ENCODE data around the gene IGSF22. TPM values are rescaled to one million over a fixed set of nuclear protein-coding genes. Genes with fewer than 3 reads are reported as not detected.

IGSF22 gene
- total and polyA plus RNA-seq, 2 of the 13 experiments (the other 11 are each of a cell fraction or from before 2014, with no cell fraction given): not detected

DNA sequence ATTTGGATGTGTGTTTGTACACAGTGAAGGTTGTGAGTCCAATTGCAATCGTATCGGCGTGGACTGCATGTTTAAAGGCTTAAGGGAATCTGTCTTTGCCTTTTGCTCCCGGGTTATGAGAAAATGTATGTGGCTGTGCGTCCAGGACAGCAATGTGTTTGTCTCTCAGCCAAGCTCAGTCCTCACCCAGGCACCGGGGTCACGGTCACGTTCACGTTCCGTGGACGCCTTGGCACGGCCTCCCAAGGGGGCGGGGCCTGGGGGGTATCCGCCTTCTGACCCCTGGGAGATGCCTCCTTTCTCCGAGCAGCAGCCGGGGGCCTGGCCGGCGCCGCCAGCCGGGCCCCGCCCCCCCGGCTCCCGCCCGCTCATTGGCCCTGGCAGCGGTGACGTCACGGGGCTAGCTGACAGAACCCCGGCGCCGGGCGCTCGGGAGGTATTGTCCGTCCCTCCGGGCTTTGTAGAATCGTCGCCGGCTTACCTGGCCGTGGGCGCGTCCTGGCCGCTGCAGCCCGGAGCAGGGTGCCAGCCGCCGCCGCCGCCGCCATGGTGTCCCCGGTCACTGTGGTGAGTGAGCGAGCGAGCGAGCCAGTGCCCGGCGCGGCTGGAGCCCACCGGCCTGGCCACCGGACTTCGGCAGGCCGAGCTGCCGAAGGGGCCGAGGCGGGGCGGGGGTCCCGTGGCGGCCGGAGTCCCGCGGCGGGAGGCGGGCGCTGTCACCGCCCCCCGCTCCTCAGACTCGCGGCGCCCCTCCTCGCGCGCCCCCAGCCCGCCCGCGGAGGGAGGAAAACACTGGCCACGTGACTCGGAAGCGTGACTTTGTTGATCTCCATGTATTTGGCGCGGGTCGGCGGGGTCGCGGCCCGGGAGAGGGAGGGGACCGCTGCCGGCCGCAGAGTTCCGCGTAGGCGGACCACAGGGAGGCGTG lies 27.4 kb downstream of the IGSF22 start, which contains the start of gene TMEM86A (continued):
- no peak for TF ChIP-seq ZSCAN31 (CRISPR knock-in tag; IDR thresholded peaks at IDR 0.05; ENCODE audit: low read depth)
- TF ChIP-seq ZFX (CRISPR knock-in tag; IDR thresholded peaks at IDR 0.05; ENCODE audit: low read depth): no peak
- TF ChIP-seq SPEN (CRISPR knock-in tag; IDR thresholded peaks at IDR 0.05; ENCODE audit: low read depth): no peak
- peak; percentile 97 for TF ChIP-seq RXRA (CRISPR knock-in tag; IDR thresholded peaks at IDR 0.05)
- TF ChIP-seq KDM2A (CRISPR knock-in tag; IDR thresholded peaks at IDR 0.05; ENCODE audit: borderline replicate concordance, low read depth): peak; percentile 50; the same call in 1 of the 2 replicates
- peak; percentile 51; the same call in 1 of the 2 replicates for TF ChIP-seq NFYB (CRISPR knock-in tag; IDR thresholded peaks at IDR 0.05)
- TF ChIP-seq THAP11 (CRISPR knock-in tag; IDR thresholded peaks at IDR 0.05): peak; percentile 32; the same call in 1 of the 2 replicates
- TF ChIP-seq, protein P1, sequence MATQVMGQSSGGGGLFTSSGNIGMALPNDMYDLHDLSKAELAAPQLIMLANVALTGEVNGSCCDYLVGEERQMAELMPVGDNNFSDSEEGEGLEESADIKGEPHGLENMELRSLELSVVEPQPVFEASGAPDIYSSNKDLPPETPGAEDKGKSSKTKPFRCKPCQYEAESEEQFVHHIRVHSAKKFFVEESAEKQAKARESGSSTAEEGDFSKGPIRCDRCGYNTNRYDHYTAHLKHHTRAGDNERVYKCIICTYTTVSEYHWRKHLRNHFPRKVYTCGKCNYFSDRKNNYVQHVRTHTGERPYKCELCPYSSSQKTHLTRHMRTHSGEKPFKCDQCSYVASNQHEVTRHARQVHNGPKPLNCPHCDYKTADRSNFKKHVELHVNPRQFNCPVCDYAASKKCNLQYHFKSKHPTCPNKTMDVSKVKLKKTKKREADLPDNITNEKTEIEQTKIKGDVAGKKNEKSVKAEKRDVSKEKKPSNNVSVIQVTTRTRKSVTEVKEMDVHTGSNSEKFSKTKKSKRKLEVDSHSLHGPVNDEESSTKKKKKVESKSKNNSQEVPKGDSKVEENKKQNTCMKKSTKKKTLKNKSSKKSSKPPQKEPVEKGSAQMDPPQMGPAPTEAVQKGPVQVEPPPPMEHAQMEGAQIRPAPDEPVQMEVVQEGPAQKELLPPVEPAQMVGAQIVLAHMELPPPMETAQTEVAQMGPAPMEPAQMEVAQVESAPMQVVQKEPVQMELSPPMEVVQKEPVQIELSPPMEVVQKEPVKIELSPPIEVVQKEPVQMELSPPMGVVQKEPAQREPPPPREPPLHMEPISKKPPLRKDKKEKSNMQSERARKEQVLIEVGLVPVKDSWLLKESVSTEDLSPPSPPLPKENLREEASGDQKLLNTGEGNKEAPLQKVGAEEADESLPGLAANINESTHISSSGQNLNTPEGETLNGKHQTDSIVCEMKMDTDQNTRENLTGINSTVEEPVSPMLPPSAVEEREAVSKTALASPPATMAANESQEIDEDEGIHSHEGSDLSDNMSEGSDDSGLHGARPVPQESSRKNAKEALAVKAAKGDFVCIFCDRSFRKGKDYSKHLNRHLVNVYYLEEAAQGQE (IDR thresholded peaks at IDR 0.05; ENCODE audit: borderline replicate concordance in 1 of 2, low read depth in 1 of 2, low read length in 2 of 2): 0 out of 4 replicates have a peak, but pooled peaks of 1 of the 2 experiments have one; percentile 14
- no peak for TF ChIP-seq ZIK1 (CRISPR knock-in tag; IDR thresholded peaks at IDR 0.05; ENCODE audit: borderline replicate concordance, low read depth)
- TF ChIP-seq GTF3A (CRISPR knock-in tag; conservative IDR thresholded peaks at IDR 0.05): no peak
- TF ChIP-seq PHF20 (CRISPR knock-in tag; IDR thresholded peaks at IDR 0.05): peak; percentile 34; the same call in 1 of the 2 replicates
- TF ChIP-seq RBFOX2 (IDR thresholded peaks at IDR 0.05; ENCODE audit: low read depth, low read length): 0 out of 2 replicates have a peak, but pooled peaks have one; percentile 34
- TF ChIP-seq RFXAP (CRISPR knock-in tag; IDR thresholded peaks at IDR 0.05; ENCODE audit: borderline replicate concordance): 0 out of 2 replicates have a peak, but pooled peaks have one; percentile 26
- TF ChIP-seq NCOR1 (IDR thresholded peaks at IDR 0.05; ENCODE audit: borderline replicate concordance, low read length): peak; percentile 71; the same call in 1 of the 2 replicates
- 0 out of 2 replicates have a peak, but pooled peaks have one; percentile 15 for TF ChIP-seq NCOA2 (CRISPR knock-in tag; IDR thresholded peaks at IDR 0.05)
- TF ChIP-seq, protein P2, sequence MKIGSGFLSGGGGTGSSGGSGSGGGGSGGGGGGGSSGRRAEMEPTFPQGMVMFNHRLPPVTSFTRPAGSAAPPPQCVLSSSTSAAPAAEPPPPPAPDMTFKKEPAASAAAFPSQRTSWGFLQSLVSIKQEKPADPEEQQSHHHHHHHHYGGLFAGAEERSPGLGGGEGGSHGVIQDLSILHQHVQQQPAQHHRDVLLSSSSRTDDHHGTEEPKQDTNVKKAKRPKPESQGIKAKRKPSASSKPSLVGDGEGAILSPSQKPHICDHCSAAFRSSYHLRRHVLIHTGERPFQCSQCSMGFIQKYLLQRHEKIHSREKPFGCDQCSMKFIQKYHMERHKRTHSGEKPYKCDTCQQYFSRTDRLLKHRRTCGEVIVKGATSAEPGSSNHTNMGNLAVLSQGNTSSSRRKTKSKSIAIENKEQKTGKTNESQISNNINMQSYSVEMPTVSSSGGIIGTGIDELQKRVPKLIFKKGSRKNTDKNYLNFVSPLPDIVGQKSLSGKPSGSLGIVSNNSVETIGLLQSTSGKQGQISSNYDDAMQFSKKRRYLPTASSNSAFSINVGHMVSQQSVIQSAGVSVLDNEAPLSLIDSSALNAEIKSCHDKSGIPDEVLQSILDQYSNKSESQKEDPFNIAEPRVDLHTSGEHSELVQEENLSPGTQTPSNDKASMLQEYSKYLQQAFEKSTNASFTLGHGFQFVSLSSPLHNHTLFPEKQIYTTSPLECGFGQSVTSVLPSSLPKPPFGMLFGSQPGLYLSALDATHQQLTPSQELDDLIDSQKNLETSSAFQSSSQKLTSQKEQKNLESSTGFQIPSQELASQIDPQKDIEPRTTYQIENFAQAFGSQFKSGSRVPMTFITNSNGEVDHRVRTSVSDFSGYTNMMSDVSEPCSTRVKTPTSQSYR (CRISPR knock-in tag; IDR thresholded peaks at IDR 0.05; ENCODE audit: borderline replicate concordance): 0 out of 2 replicates have a peak, but pooled peaks have one; percentile 12
- 0 out of 2 replicates have a peak, but pooled peaks have one; percentile 8 for TF ChIP-seq RAD21 (CRISPR knock-in tag; IDR thresholded peaks at IDR 0.05)
- TF ChIP-seq, protein P3, sequence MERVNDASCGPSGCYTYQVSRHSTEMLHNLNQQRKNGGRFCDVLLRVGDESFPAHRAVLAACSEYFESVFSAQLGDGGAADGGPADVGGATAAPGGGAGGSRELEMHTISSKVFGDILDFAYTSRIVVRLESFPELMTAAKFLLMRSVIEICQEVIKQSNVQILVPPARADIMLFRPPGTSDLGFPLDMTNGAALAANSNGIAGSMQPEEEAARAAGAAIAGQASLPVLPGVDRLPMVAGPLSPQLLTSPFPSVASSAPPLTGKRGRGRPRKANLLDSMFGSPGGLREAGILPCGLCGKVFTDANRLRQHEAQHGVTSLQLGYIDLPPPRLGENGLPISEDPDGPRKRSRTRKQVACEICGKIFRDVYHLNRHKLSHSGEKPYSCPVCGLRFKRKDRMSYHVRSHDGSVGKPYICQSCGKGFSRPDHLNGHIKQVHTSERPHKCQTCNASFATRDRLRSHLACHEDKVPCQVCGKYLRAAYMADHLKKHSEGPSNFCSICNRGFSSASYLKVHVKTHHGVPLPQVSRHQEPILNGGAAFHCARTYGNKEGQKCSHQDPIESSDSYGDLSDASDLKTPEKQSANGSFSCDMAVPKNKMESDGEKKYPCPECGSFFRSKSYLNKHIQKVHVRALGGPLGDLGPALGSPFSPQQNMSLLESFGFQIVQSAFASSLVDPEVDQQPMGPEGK (CRISPR knock-in tag; IDR thresholded peaks at IDR 0.05): peak; percentile 32
- 0 out of 2 replicates have a peak, but pooled peaks have one; percentile 29 for TF ChIP-seq HES4 (CRISPR knock-in tag; IDR thresholded peaks at IDR 0.05; ENCODE audit: borderline replicate concordance)
- TF ChIP-seq ZFP1 (CRISPR knock-in tag; IDR thresholded peaks at IDR 0.05): no peak

Data from HepG2 (cell line).